ENCODE measurements around the gene NOL6.

GRCh38 chr9:33414889-33415500 lies 58.7 kb downstream of the NOL6 start:
- TF ChIP-seq CTCF (IDR thresholded peaks at IDR 0.05; ENCODE audit: borderline replicate concordance, extremely low read depth, low read length, poor library complexity, severe bottlenecking) (no peak), EZH2 (IDR thresholded peaks at IDR 0.05; ENCODE audit: borderline replicate concordance, low read depth, low read length, severe bottlenecking) (no peak)

Measured in DND-41 (cell line).